ENCODE measurements around the gene INSL6.

- TF ChIP-seq REST (IDR thresholded peaks at IDR 0.05; ENCODE audit: low read depth, low read length) (no peak), GATA2 (CRISPR knock-in tag; IDR thresholded peaks at IDR 0.05) (no peak), TCF12 (IDR thresholded peaks at IDR 0.05) (no peak), CTCF (IDR thresholded peaks at IDR 0.05) (no peak), TAF1 (IDR thresholded peaks at IDR 0.05; ENCODE audit: borderline replicate concordance, low read depth, low read length) (no peak), GABPA (IDR thresholded peaks at IDR 0.05; ENCODE audit: low read depth) (no peak), EP300 (IDR thresholded peaks at IDR 0.05; ENCODE audit: borderline replicate concordance in 1 of 2, low read depth in 1 of 2, low read length in 1 of 2) (no peak), RFX5 (IDR thresholded peaks at IDR 0.05; ENCODE audit: low read length) (no peak), RAD21 (IDR thresholded peaks at IDR 0.05; ENCODE audit: low read length) (no peak), RXRA (IDR thresholded peaks at IDR 0.05; ENCODE audit: borderline replicate concordance, low read depth) (no peak), RCOR1 (IDR thresholded peaks at IDR 0.05; ENCODE audit: low read length) (no peak), POLR2AphosphoS5 (IDR thresholded peaks at IDR 0.05; ENCODE audit: low read depth, low read length) (no peak)
- TF ChIP-seq, protein P1, sequence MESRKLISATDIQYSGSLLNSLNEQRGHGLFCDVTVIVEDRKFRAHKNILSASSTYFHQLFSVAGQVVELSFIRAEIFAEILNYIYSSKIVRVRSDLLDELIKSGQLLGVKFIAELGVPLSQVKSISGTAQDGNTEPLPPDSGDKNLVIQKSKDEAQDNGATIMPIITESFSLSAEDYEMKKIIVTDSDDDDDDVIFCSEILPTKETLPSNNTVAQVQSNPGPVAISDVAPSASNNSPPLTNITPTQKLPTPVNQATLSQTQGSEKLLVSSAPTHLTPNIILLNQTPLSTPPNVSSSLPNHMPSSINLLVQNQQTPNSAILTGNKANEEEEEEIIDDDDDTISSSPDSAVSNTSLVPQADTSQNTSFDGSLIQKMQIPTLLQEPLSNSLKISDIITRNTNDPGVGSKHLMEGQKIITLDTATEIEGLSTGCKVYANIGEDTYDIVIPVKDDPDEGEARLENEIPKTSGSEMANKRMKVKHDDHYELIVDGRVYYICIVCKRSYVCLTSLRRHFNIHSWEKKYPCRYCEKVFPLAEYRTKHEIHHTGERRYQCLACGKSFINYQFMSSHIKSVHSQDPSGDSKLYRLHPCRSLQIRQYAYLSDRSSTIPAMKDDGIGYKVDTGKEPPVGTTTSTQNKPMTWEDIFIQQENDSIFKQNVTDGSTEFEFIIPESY (IDR thresholded peaks at IDR 0.05; ENCODE audit: borderline replicate concordance, low read depth), result no peak
These were observed 2.9 kb upstream of the INSL6 start for GRCh38 chr9:5188060-5188984.
